HepG2 (cell line): ENCODE measurements around the gene DPH1. TPM values are rescaled to one million over a fixed set of nuclear protein-coding genes. Genes with fewer than 3 reads are reported as not detected.

Source experiments
- ATF7-NPFF ChIP-seq: sonication (generic); formaldehyde crosslinking; IDR thresholded peaks from 2 replicates; pipeline ENCODE4 v1.8.1; 2023; ENCODE audit warnings: mild to moderate bottlenecking, low read depth, missing genetic modification reagents, moderate library complexity
- ETV5 ChIP-seq: IDR thresholded peaks from 2 replicates; pipeline ENCODE4 v1.6.1; 2018; ENCODE audit warnings: missing biosample characterization, missing genetic modification reagents, inconsistent platforms, borderline replicate concordance
- KDM6A ChIP-seq: IDR thresholded peaks from 2 replicates; pipeline ENCODE4 v1.6.1; 2016; ENCODE audit warnings: low read depth
- RNF2 ChIP-seq: fragments of 450-650 bp; conservative IDR thresholded peaks from 2 replicates; pipeline ENCODE4 v1.6.1; 2016; ENCODE audit warnings: low read depth
- SAP130 ChIP-seq: IDR thresholded peaks from 2 replicates; pipeline ENCODE4 v1.6.1; 2016; ENCODE audit warnings: low read depth
- SIN3B ChIP-seq: fragments of 150-350 bp; IDR thresholded peaks from 2 replicates; pipeline ENCODE4 v1.6.1; 2014; ENCODE audit warnings: low read length
- SNAI1 ChIP-seq: sonication (generic); formaldehyde crosslinking; IDR thresholded peaks from 2 replicates; pipeline ENCODE4 v1.5.0; 2020; ENCODE audit warnings: mild to moderate bottlenecking, missing genetic modification reagents, borderline replicate concordance
- TOPORS ChIP-seq: sonication (generic); formaldehyde crosslinking; IDR thresholded peaks from 2 replicates; pipeline ENCODE4 v1.8.0; 2023; ENCODE audit warnings: mild to moderate bottlenecking, missing genetic modification reagents
- ZBTB49 ChIP-seq: sonication (generic); formaldehyde crosslinking; IDR thresholded peaks from 2 replicates; pipeline ENCODE4 v1.4.0; 2020; ENCODE audit warnings: missing genetic modification reagents, borderline replicate concordance
- ZC3H4 ChIP-seq: sonication (generic); formaldehyde crosslinking; IDR thresholded peaks from 2 replicates; pipeline ENCODE4 v1.4.0; 2020; ENCODE audit warnings: missing genetic modification reagents, borderline replicate concordance
- ZFP90 ChIP-seq: sonication (generic); formaldehyde crosslinking; IDR thresholded peaks from 2 replicates; pipeline ENCODE4 v1.8.0; 2022; ENCODE audit warnings: missing genetic modification reagents, mild to moderate bottlenecking, inconsistent platforms, borderline replicate concordance
- ZHX1 ChIP-seq: sonication (generic); formaldehyde crosslinking; IDR thresholded peaks from 2 replicates; pipeline ENCODE4 v1.8.1; 2022; ENCODE audit warnings: low read depth, mild to moderate bottlenecking, missing genetic modification reagents
- ZKSCAN8 ChIP-seq: IDR thresholded peaks from 2 replicates; pipeline ENCODE4 v1.6.1; 2016; ENCODE audit warnings: borderline replicate concordance, missing genetic modification reagents, missing compliant biosample characterization
- ZNF234 ChIP-seq: sonication (generic); formaldehyde crosslinking; conservative IDR thresholded peaks from 2 replicates; pipeline ENCODE4 v1.5.1; 2020; ENCODE audit warnings: mild to moderate bottlenecking, missing genetic modification reagents
- ZNF496 ChIP-seq: sonication (generic); formaldehyde crosslinking; IDR thresholded peaks from 2 replicates; pipeline ENCODE4 v1.8.1; 2023; ENCODE audit warnings: mild to moderate bottlenecking, moderate library complexity, missing genetic modification reagents; ENCODE audit not compliant: insufficient replicate concordance
- ZNF501 ChIP-seq: sonication (generic); formaldehyde crosslinking; IDR thresholded peaks from 2 replicates; pipeline ENCODE4 v1.5.1; 2020; ENCODE audit warnings: mild to moderate bottlenecking, moderate library complexity, missing genetic modification reagents
- ZNF639 ChIP-seq: conservative IDR thresholded peaks from 2 replicates; pipeline ENCODE4 v1.6.1; 2018; ENCODE audit warnings: missing genetic modification reagents
- ZNF878 ChIP-seq: sonication (generic); formaldehyde crosslinking; IDR thresholded peaks from 2 replicates; pipeline ENCODE4 v1.8.1; 2023; ENCODE audit warnings: mild to moderate bottlenecking, missing genetic modification reagents, moderate library complexity
- polyA plus RNA-seq, 8 experiments: library from polyadenylated mRNA; depleted of rRNA in 3 of 8; stranded (reverse) in 7 of 8; unstranded in 1 of 8; fragments of >200 nt; fragmentation: Illumina TruSeq in 4 of 8; extraction: Trizol in 4 of 8; gene quantifications; 2 replicates each; pipeline versions ENCODE4 v1.2.1 to v1.2.3, GENCODE V29; 2011 to 2016; ENCODE audit warnings: low read depth in 4 of 8, missing spikeins in 1 of 8, mixed read lengths in 1 of 8; ENCODE audit not compliant: insufficient read depth in 1 of 8
- total RNA-seq, 5 experiments: library from RNA; depleted of rRNA; stranded (reverse); fragments of >200 nt; fragmentation: Illumina TruSeq; extraction: Trizol; gene quantifications; 2 replicates each; pipeline ENCODE4 v1.2.3, GENCODE V29; 2016; ENCODE audit warnings: low read depth in 1 of 5
- TF ChIP-seq, protein P1 (sequence below), 2 experiments: sonication (generic) in 1 of 2; formaldehyde crosslinking in 1 of 2; IDR thresholded peaks; 2 replicates each; pipeline versions ENCODE4 v1.4.0 to v1.6.1; 2016 to 2020; ENCODE audit warnings: borderline replicate concordance in 1 of 2, low read depth in 1 of 2, mild to moderate bottlenecking in 1 of 2, missing genetic modification reagents in 1 of 2

Gene DPH1
- total and polyA plus RNA-seq, 2 of the 13 experiments (the other 11 are each of a cell fraction or from before 2014, with no cell fraction given): 25.3 to 42.8 TPM

DNA sequence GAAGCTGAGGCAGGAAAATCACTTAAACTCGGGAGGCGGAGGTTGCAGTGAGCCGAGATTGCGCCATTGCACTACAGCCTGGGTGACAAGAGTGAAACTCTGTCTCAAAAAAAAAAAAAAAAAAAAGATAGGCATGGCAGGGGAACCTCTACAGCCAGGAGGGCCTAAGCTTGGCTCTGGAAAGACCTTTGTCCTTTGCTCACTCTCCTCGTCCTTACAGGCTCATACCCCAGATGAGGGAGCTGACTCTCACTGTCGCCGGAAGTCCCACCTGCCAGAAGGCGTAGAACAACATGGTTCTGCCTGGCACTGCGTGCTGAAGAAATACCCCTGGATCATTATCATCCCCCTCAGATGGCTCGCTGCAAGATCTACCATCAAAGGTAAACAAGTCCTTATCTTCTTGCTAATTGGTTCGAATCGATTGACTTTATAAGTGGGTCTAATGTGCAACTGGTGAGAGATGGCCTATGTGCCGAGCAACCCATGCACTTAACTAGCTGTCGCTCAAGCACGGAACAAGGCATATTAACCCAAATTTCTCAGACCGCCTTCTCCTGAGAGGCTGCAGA, 34.5 kb upstream of the DPH1 start (continued):
- 0 out of 2 replicates have a peak, but pooled peaks have one; percentile 27 for TF ChIP-seq ZNF878 (CRISPR knock-in tag)
- no peak for TF ChIP-seq ZKSCAN8 (CRISPR knock-in tag)
- TF ChIP-seq, protein P1, sequence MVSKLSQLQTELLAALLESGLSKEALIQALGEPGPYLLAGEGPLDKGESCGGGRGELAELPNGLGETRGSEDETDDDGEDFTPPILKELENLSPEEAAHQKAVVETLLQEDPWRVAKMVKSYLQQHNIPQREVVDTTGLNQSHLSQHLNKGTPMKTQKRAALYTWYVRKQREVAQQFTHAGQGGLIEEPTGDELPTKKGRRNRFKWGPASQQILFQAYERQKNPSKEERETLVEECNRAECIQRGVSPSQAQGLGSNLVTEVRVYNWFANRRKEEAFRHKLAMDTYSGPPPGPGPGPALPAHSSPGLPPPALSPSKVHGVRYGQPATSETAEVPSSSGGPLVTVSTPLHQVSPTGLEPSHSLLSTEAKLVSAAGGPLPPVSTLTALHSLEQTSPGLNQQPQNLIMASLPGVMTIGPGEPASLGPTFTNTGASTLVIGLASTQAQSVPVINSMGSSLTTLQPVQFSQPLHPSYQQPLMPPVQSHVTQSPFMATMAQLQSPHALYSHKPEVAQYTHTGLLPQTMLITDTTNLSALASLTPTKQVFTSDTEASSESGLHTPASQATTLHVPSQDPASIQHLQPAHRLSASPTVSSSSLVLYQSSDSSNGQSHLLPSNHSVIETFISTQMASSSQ (IDR thresholded peaks at IDR 0.05; ENCODE audit: low read depth): no peak
- TF ChIP-seq, protein P1 (CRISPR knock-in tag; IDR thresholded peaks at IDR 0.05; ENCODE audit: borderline replicate concordance): peak; percentile 51; the same call in 1 of the 2 replicates
- TF ChIP-seq SAP130 (CRISPR knock-in tag): peak; percentile 34; the same call in 1 of the 2 replicates
- no peak for TF ChIP-seq RNF2
- no peak for TF ChIP-seq ZNF639 (CRISPR knock-in tag)
- TF ChIP-seq ZC3H4 (CRISPR knock-in tag): no peak
- TF ChIP-seq ETV5: peak; percentile 50; the same call in 1 of the 2 replicates
- no peak for TF ChIP-seq ZNF496 (CRISPR knock-in tag)
- TF ChIP-seq SIN3B: no peak
- TF ChIP-seq ZFP90 (CRISPR knock-in tag): no peak
- TF ChIP-seq ZNF501 (CRISPR knock-in tag): no peak
- no peak for TF ChIP-seq ZNF234
- TF ChIP-seq ZBTB49: no peak
- no peak for TF ChIP-seq KDM6A (CRISPR knock-in tag)
- TF ChIP-seq ZHX1 (CRISPR knock-in tag): 0 out of 2 replicates have a peak, but pooled peaks have one; percentile 18
- no peak for TF ChIP-seq ATF7-NPFF (CRISPR knock-in tag)
- TF ChIP-seq SNAI1 (CRISPR knock-in tag): no peak
- TF ChIP-seq TOPORS (CRISPR knock-in tag): no peak
